ENCODE measurements around the gene GPR6. TPM values are rescaled to one million over a fixed set of nuclear protein-coding genes. Genes with fewer than 3 reads are reported as not detected.

GPR6 gene
- total and polyA plus RNA-seq, 8 donors: 0.09 to 0.21 (median 0.12) TPM; not detected in 5

DNA sequence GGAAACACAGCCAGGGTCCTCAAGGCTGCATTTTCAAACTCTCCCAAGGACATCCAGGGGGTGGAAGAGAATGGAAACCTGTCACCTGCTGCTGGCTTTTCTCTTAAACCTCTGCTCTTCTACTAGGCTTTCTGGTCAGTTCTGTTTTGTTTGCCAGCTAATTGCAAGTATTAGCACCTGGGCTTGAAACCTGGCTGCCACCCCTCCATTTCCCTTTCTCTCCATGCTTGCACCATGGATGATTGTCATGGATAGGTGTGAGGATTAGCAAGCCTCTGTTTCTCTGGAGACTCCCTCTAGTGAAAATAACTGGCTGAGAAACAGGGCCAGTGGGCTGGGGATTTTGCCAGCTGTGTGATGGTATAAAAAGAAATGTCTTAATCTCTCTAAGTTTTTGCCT lies 33.0 kb upstream of the GPR6 start:
- no peaks in the 10 kb centered on the region for H3K4me1 ChIP-seq
- ATAC-seq: no peak
- no peak for DNase-seq
- no peaks in the 10 kb centered on the region for H3K9me3 ChIP-seq
- no peak overlapping the region for H3K4me3 ChIP-seq
- FAIRE-seq: no peak
- no peak overlapping the region for H3K27ac ChIP-seq
- H3K36me3 ChIP-seq: no peaks in the 10 kb centered on the region
- no peaks in the 10 kb centered on the region for H3K27me3 ChIP-seq
- TF ChIP-seq, protein P1, sequence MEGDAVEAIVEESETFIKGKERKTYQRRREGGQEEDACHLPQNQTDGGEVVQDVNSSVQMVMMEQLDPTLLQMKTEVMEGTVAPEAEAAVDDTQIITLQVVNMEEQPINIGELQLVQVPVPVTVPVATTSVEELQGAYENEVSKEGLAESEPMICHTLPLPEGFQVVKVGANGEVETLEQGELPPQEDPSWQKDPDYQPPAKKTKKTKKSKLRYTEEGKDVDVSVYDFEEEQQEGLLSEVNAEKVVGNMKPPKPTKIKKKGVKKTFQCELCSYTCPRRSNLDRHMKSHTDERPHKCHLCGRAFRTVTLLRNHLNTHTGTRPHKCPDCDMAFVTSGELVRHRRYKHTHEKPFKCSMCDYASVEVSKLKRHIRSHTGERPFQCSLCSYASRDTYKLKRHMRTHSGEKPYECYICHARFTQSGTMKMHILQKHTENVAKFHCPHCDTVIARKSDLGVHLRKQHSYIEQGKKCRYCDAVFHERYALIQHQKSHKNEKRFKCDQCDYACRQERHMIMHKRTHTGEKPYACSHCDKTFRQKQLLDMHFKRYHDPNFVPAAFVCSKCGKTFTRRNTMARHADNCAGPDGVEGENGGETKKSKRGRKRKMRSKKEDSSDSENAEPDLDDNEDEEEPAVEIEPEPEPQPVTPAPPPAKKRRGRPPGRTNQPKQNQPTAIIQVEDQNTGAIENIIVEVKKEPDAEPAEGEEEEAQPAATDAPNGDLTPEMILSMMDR (IDR thresholded peaks at IDR 0.05): no peak
- intact Hi-C loops (cut with DNase I): no loop called here

DNA sequence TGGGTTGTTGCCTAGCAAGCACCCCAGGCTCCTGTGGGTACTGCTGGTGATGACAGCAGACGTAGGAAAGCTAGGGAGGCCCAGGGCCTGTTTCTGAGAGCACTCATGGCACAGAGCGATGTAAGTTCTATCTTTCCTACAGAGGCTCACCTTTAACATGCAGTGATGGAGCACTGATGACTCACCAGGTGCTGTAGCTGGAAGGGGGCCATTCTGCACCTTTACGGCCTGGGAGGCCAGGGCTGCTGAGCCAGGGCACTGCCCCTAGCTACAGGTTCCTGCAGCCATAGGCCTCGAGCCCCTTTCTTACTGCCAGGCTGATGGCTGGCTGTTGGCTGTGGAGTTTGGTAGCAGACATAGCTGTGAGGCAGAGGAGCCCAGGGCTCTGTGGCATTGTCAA lies 31.1 kb upstream of the GPR6 start:
- Histone ChIP-seq H3K27ac (no peak overlapping the region), H3K27me3 (no peaks in the 10 kb centered on the region), H3K9me3 (no peaks in the 10 kb centered on the region), H3K36me3 (no peaks in the 10 kb centered on the region), H3K4me1 (no peaks in the 10 kb centered on the region), H3K4me3 (no peak overlapping the region)
- intact Hi-C loops (cut with DNase I): no loop called here
- ATAC-seq: no peak
- FAIRE-seq: no peak
- TF ChIP-seq, protein P1 (IDR thresholded peaks at IDR 0.05): no peak
- 81 to 84% methylated on average over 4 of the region's 4 CpGs for WGBS, 2 donors
- no peak for DNase-seq

DNA sequence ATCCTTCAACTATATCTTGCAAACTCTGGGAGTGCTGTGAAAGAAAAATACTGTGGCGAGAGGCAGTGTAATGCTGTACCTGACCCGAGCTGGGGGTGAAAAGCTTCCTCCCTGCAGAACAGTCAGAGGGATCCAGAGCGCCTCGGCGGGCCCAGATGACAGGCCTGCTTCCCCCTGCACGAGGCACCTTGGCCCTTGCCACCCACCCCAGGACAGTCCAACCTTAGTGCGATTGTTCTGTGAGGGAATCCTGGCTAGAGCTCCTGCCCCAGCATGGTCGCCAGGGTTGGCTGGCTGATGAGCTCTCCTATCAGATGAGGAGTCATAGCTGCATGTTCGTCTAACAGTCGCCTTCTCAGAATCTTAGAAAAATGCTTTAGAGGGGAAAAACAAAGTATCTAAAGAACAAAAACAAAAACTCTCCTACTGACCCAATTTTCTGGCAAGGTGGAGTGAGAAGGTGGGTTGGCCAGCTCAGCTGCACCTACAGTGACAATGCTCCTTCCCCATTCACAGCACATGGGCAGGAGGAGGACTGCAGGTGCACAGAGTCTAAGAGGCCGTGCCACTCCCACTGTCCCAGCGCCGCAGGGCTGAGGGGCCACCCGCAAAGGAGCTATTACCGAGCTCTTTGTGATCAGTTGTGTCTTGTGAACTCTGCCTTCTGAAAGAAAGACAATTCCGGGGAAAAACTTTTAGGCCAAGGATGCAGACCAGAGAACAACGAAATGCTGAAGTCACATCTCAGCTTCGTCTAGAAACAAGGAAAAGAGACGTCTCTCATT lies 28.6 kb upstream of the GPR6 start:
- Histone ChIP-seq H3K9me3 (no peaks in the 10 kb centered on the region), H3K27ac (no peak overlapping the region), H3K4me1 (no peaks in the 10 kb centered on the region), H3K27me3 (no peaks in the 10 kb centered on the region), H3K4me3 (no peak overlapping the region), H3K36me3 (no peaks in the 10 kb centered on the region)
- ATAC-seq: no peak
- no peak for FAIRE-seq
- TF ChIP-seq, protein P1 (IDR thresholded peaks at IDR 0.05): no peak
- DNase-seq: no peak
- intact Hi-C loops (cut with DNase I): no loop called here
- 73 to 74% methylated on average over 19 of the region's 19 CpGs for WGBS, 2 donors

DNA sequence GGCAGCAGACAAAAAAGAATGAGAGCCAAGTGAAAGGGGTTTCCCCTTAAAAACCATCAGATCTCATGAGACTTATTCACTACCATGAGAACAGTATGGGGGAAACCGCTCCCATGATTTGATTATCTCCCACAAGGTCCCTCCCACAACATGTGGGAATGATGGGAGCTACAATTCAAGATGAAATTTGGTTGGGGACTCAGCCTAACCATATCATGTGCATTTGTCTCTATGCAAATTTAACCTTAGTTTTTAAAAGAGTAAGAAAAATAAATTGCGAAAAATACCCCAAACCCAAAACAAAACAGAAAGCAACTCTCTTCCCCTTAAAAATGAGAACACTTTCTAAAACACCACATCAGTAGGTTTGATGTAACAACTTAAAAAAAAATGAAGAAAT lies 22.6 kb upstream of the GPR6 start:
- ATAC-seq: no peak

DNA sequence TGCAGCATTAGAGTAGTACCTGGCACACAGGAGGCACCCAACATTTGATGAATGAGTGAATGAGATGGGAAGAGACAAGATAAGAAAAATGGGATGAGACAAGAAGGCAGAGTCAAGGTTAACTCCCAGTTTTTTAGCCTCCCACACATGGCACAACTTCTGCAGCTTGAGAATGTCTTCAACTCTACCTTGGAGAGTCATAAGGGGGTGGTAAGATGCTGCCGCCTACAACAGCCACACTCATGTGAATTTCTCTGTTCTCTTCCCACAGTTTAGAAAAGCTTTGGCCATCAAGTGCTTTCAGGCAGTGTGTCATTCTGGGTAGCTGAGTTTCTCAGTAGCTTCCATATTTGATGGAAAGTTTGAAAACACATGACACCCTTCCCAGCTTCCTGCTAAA lies 19.5 kb upstream of the GPR6 start:
- TF ChIP-seq, protein P1 (IDR thresholded peaks at IDR 0.05): no peak
- 82 to 100% methylated on average over 1 of the region's 1 CpG for WGBS, 2 donors
- DNase-seq: no peak

More for the DNA sequence above, 22.6 kb upstream of the GPR6 start:
- Histone ChIP-seq H3K36me3 (no peaks in the 10 kb centered on the region), H3K9me3 (no peaks in the 10 kb centered on the region), H3K4me1 (no peaks in the 10 kb centered on the region), H3K27ac (no peak overlapping the region), H3K4me3 (no peak overlapping the region), H3K27me3 (no peaks in the 10 kb centered on the region)
- intact Hi-C loops (cut with DNase I): no loop called here
- FAIRE-seq (no peak), DNase-seq (no peak)
- TF ChIP-seq, protein P1 (IDR thresholded peaks at IDR 0.05): no peak
- 91 to 94% methylated on average over 2 of the region's 2 CpGs for WGBS, 2 donors

More for the DNA sequence above, 19.5 kb upstream of the GPR6 start:
- H3K36me3 ChIP-seq: no peaks in the 10 kb centered on the region
- no peaks in the 10 kb centered on the region for H3K4me1 ChIP-seq
- no peak overlapping the region for H3K4me3 ChIP-seq
- H3K27ac ChIP-seq: no peak overlapping the region
- FAIRE-seq (no peak), ATAC-seq (no peak)
- no peaks in the 10 kb centered on the region for H3K27me3 ChIP-seq
- no peaks in the 10 kb centered on the region for H3K9me3 ChIP-seq
- intact Hi-C loops (cut with DNase I): no loop called here

Data from pancreas (tissue), 10 donors.